NCI-H2171 treated with DMSO at 0.1 percent for 48 hours (cell line): ENCODE results near the gene MSRB1.
A peak's percentile ranks its signal among the peaks of the same experiment; 100 is the strongest.

ENCODE experiments used
- DNase-seq: peaks from one replicate; lab custom pipeline; 2025; lab: John Stamatoyannopoulos, UW

MSRB1 gene

DNA sequence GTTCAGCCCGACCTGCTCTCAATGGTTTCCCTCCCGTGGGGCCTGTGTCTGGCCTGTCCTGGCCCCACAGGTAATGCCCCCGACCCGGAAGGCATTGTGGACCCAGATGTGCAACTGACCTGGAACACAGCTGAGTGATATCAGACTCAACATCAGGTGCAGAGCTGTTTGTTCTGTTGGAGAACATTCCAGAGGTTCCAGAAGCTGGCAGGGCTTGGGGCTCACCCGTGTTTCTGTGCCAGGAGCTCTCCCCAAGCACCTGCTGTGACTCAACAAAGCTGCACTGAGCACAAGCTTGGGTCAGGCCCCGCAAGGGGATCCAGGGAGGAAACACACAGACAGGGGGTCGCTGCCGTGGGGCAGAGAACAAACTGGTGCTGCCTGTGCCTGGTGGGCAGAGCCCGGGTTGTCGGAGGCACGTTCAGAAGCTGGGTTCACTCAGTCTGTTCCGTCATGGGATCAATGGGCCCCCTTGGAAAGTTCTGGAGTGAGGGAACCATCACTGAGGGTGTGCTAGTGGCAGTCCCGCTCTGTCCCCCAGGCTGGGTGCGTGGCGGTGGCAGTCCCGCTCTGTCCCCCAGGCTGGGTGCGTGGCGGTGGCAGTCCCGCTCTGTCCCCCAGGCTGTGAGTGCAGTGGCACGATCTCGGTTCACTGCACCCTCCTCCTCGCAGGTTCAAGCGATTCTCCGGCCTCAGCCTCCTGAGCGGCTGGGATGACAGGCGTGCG is 46.9 kb downstream of the MSRB1 start:
- no peak for DNase-seq

DNA sequence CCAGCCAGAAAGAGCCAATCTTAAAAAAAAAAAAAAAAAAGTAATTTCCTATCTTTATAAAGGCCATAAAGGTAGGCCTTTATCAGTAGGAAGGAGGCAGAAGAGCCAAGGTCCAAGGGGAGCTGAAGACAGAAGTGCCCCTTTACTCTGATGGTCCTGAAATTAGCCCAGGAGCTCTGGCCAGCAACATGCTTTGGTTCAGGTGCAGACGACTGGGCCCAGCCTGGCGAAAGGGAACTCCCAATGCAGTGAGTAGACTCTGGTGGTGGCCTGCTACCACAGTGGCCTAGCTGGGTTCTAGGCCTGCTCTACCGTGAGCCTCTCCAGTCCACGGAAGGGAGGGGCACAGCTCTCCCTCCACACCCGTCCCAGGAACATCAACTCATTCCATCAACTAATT is 47.9 kb downstream of the MSRB1 start:
- no peak for DNase-seq

DNA sequence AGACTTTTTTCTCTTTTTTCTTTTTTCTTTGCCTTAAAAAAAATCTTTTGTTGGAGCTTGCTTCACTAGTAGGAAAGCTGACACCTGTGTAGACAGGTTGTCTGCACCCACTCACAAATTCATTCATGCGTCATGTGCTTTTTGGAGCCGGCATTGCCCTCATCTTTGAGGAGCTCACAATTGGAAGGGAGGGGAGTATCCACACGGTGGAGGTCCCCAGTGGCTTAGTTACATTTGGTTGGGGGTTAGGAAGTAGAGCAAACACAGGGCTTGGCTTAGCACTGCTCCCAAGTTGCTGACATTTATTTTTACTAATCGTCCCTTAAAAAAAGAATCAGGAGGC is 52.3 kb downstream of the MSRB1 start:
- peak; percentile 99 for DNase-seq

DNA sequence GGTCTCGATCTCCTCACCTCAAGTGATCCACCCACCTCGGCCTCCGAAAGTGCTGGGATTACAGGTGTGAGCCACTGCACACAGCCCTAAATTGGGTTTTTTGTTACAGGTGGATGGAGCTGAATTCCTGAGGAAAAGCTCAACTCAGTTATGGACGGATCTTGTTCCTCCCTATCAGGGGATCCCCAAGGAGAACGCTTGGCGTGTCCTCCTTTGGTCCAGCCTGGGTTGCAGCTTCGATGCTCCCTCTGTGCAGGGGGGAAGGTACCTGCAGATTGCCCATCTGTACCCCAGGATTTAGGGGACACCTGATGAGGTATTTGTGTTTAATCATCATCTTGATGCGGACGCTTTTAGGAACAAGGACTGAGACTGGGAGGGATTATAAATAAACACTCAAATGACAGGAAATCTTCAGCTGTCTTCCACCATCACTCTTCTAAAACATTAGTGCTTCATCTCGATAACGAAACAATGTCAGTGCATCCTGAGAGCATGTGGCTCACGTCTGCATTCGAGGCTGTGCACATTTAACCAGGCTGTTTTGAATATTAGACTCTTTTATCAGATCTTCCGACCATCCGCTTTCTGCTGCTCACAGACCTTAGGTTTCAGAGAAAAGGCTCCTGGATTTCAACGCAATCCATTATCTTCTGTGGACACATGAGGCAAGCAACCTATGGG is 52.8 kb downstream of the MSRB1 start:
- no peak for DNase-seq
